GM23338 (cell line): ENCODE measurements around the gene TAGLN. TPM values are rescaled to one million over a fixed set of nuclear protein-coding genes. Genes with fewer than 3 reads are reported as not detected.

Source experiments
- ATAC-seq: fragments of 200-7000 bp; cut with Tn5 transposase; 3 replicates; pipeline ENCODE4 v1.9.1; 2020
- DNase-seq: peaks from one replicate; pipeline ENCODE4 v3.0.0-alpha.2; 2015; ENCODE audit warnings: low spot score
- H2AFZ ChIP-seq: fragments of 200-600 bp; sonication (generic); 2 replicates; pipeline ENCODE4 v1.8.0; 2016; ENCODE audit warnings: antibody characterized with exemption, mild to moderate bottlenecking, moderate library complexity
- H3F3A ChIP-seq: fragments of 200-600 bp; sonication (generic); replicated peaks from 2 replicates; pipeline ENCODE4 v1.8.0; 2017; ENCODE audit warnings: antibody characterized with exemption, mixed run types, low read depth
- H3K27ac ChIP-seq: fragments of 200-600 bp; sonication (generic); 2 replicates; pipeline ENCODE4 v1.6.1; 2016; ENCODE audit warnings: low read depth
- H3K27me3 ChIP-seq: fragments of 200-600 bp; sonication (generic); 2 replicates; pipeline ENCODE4 v1.8.0; 2016; ENCODE audit warnings: mild to moderate bottlenecking, mixed run types, moderate library complexity; ENCODE audit not compliant: insufficient read depth
- H3K36me3 ChIP-seq: fragments of 200-600 bp; sonication (generic); 2 replicates; pipeline ENCODE4 v1.8.0; 2016; ENCODE audit warnings: mild to moderate bottlenecking; ENCODE audit not compliant: insufficient read depth
- H3K4me1 ChIP-seq: fragments of 200-600 bp; sonication (generic); 2 replicates; pipeline ENCODE4 v1.8.0; 2016; ENCODE audit warnings: mild to moderate bottlenecking, moderate library complexity; ENCODE audit not compliant: insufficient read depth
- H3K4me2 ChIP-seq: fragments of 200-600 bp; sonication (generic); 2 replicates; pipeline ENCODE4 v1.7.1; 2017; ENCODE audit warnings: mixed run types
- H3K4me3 ChIP-seq: fragments of 200-600 bp; sonication (generic); 2 replicates; pipeline ENCODE4 v1.6.1; 2016; ENCODE audit warnings: mixed run types
- H3K79me2 ChIP-seq: fragments of 200-600 bp; sonication (generic); replicated peaks from 2 replicates; pipeline ENCODE4 v1.8.0; 2017; ENCODE audit warnings: mild to moderate bottlenecking; ENCODE audit not compliant: insufficient read depth
- H3K9me2 ChIP-seq: fragments of 200-600 bp; sonication (generic); 2 replicates; pipeline ENCODE4 v1.8.0; 2017; ENCODE audit not compliant: insufficient read depth
- H4K20me1 ChIP-seq: fragments of 200-600 bp; sonication (generic); replicated peaks from 2 replicates; pipeline ENCODE4 v1.8.0; 2017; ENCODE audit warnings: mild to moderate bottlenecking; ENCODE audit not compliant: insufficient read depth
- H3K27ac Mint-ChIP-seq: 2 replicates; pipeline ENCODE4 v1.8.0; 2020; ENCODE audit warnings: inconsistent platforms, mild to moderate bottlenecking, moderate library complexity, mixed read lengths
- H3K27me3 Mint-ChIP-seq: 3 replicates; pipeline ENCODE4 v1.8.0; 2022; ENCODE audit warnings: low read depth, mild to moderate bottlenecking, moderate library complexity, mixed read lengths, inconsistent platforms; ENCODE audit not compliant: insufficient read depth, poor library complexity
- H3K36me3 Mint-ChIP-seq: 3 replicates; pipeline ENCODE4 v1.8.0; 2021; ENCODE audit warnings: low read depth, mild to moderate bottlenecking, inconsistent platforms, moderate library complexity, mixed read lengths
- H3K4me1 Mint-ChIP-seq: 3 replicates; pipeline ENCODE4 v1.8.0; 2020; ENCODE audit warnings: mild to moderate bottlenecking, inconsistent platforms, mixed read lengths
- H3K4me3 Mint-ChIP-seq: 3 replicates; pipeline ENCODE4 v1.8.0; 2021; ENCODE audit warnings: moderate library complexity, mild to moderate bottlenecking, inconsistent platforms, mixed read lengths
- H3K9me3 Mint-ChIP-seq: 3 replicates; pipeline ENCODE4 v1.8.0; 2020; ENCODE audit warnings: moderate library complexity, mild to moderate bottlenecking, inconsistent platforms, mixed read lengths
- CREB1 ChIP-seq: fragments of 250-450 bp; sonication (Bioruptor Pico); IDR thresholded peaks from 2 replicates; pipeline ENCODE4 v1.5.0; 2020; ENCODE audit warnings: low read depth, mild to moderate bottlenecking, moderate library complexity
- CTCF ChIP-seq, 2 experiments: fragments of 200-600 bp in 1 of 2; sonication (generic) in 1 of 2; conservative IDR thresholded peaks; 2 replicates each; pipeline versions ENCODE4 v1.5.1 to v1.6.1; 2016 to 2017; ENCODE audit warnings: antibody characterized with exemption in 2 of 2, low read depth in 2 of 2, mild to moderate bottlenecking in 2 of 2, moderate library complexity in 1 of 2
- EZH2 ChIP-seq: fragments of 200-600 bp; sonication (generic); IDR thresholded peaks from one replicate; pipeline ENCODE4 v1.8.0; 2017; ENCODE audit warnings: antibody characterized with exemption, mild to moderate bottlenecking, low read depth; ENCODE audit not compliant: unreplicated experiment
- EZH2phosphoT487 ChIP-seq: fragments of 200-600 bp; sonication (generic); IDR thresholded peaks from one replicate; pipeline ENCODE4 v1.8.1; 2018; ENCODE audit warnings: antibody characterized with exemption; ENCODE audit not compliant: unreplicated experiment
- JUNB ChIP-seq: IDR thresholded peaks from one replicate; pipeline ENCODE4 v1.6.1; 2016; ENCODE audit warnings: antibody characterized with exemption; ENCODE audit not compliant: unreplicated experiment
- NANOG ChIP-seq: IDR thresholded peaks from 2 replicates; pipeline ENCODE4 v1.6.1; 2016; ENCODE audit warnings: antibody characterized with exemption, borderline replicate concordance
- POLR2AphosphoS5 ChIP-seq: IDR thresholded peaks from 2 replicates; pipeline ENCODE4 v1.6.1; 2016; ENCODE audit warnings: antibody characterized with exemption, low read depth
- STAT1 ChIP-seq: IDR thresholded peaks from one replicate; pipeline ENCODE4 v1.6.1; 2016; ENCODE audit warnings: antibody characterized with exemption; ENCODE audit not compliant: unreplicated experiment
- ZNF114 ChIP-seq: fragments of 250-450 bp; sonication (Bioruptor Pico); IDR thresholded peaks from 2 replicates; pipeline ENCODE4 v1.5.0; 2020; ENCODE audit warnings: mild to moderate bottlenecking, moderate library complexity
- ZNF331 ChIP-seq: fragments of 250-450 bp; sonication (Bioruptor Pico); IDR thresholded peaks from 2 replicates; pipeline ENCODE4 v1.5.0; 2020; ENCODE audit warnings: low read depth, mild to moderate bottlenecking, moderate library complexity
- ZNF462 ChIP-seq: fragments of 250-450 bp; sonication (Bioruptor Pico); IDR thresholded peaks from 2 replicates; pipeline ENCODE4 v1.5.0; 2020; ENCODE audit warnings: mild to moderate bottlenecking, moderate library complexity
- polyA plus RNA-seq: library from polyadenylated mRNA; unstranded; fragments of >200 nt; fragmentation: Nextera tagmentation; extraction: Ambion mirVana; gene quantifications from 2 replicates; pipeline ENCODE4 v1.2.1, GENCODE V29; 2016
- total RNA-seq: library from RNA; depleted of rRNA; stranded (reverse); fragments of >200 nt; shearing (Covaris generic); gene quantifications from 2 replicates; pipeline ENCODE4 v1.2.3, GENCODE V29; 2014

TAGLN gene
- total and polyA plus RNA-seq, 2 experiments from 2014 or later = 86.8 to 130 TPM

- Histone ChIP-seq H3K4me1 (no peaks in the 10 kb centered on the region), H4K20me1 (0 out of 2 replicates have a peak, but pooled peaks cover 4% of the 10 kb centered on the region), H3K9me2 (no peaks in the 10 kb centered on the region), H3K4me3 (no peak overlapping the region), H3K79me2 (no peaks in the 10 kb centered on the region), H3K36me3 (0 out of 2 replicates have a peak, but pooled peaks cover 5% of the 10 kb centered on the region), H2AFZ (no peak overlapping the region), H3K27ac (no peak overlapping the region), H3F3A (peaks cover 4% of the 10 kb centered on the region; the same call in 1 of the 2 replicates), H3K27me3 (no peaks in the 10 kb centered on the region), H3K4me2 (no peak overlapping the region)
- Mint-ChIP-seq H3K4me1 (peaks cover 8% of the 10 kb centered on the region), H3K9me3 (no peaks in the 10 kb centered on the region), H3K27me3 (peaks cover 12% of the 10 kb centered on the region), H3K36me3 (peaks cover 28% of the 10 kb centered on the region), H3K4me3 (no peak overlapping the region), H3K27ac (peak overlapping the region; percentile 9; the same call in 1 of the 2 replicates)
- DNase-seq (no peak), ATAC-seq (peak; percentile 72)
- TF ChIP-seq CTCF (conservative IDR thresholded peaks at IDR 0.05; ENCODE audit: low read depth in 2 of 2) (peak in 1 of 2 experiments; percentile 17; a peak in 1 of 4 replicates), ZNF114 (CRISPR knock-in tag) (no peak)
Measured at GRCh38 chr11:117221775-117222517, 22.8 kb downstream of the TAGLN start.

GRCh38 chr11:117222991-117223740 lies 24.0 kb downstream of the TAGLN start:
- TF ChIP-seq EZH2phosphoT487 (no peak), CREB1 (CRISPR knock-in tag) (no peak), ZNF114 (CRISPR knock-in tag) (no peak), ZNF462 (CRISPR knock-in tag) (no peak), JUNB (no peak), ZNF331 (CRISPR knock-in tag) (no peak), POLR2AphosphoS5 (no peak), EZH2 (no peak), STAT1 (no peak), NANOG (no peak)
- H4K20me1 ChIP-seq = 0 out of 2 replicates have a peak, but pooled peaks cover 4% of the 10 kb centered on the region
- H3K9me3 Mint-ChIP-seq = no peaks in the 10 kb centered on the region
- DNase-seq (no peak), ATAC-seq (no peak)
- H3K4me3 Mint-ChIP-seq = no peak overlapping the region
- no peaks in the 10 kb centered on the region for H3K9me2 ChIP-seq
- H3K36me3 ChIP-seq = no peaks in the 10 kb centered on the region
- H3K4me1 Mint-ChIP-seq = peaks cover 8% of the 10 kb centered on the region
- no peak overlapping the region for H2AFZ ChIP-seq
- H3K27ac ChIP-seq = no peak overlapping the region
- H3K4me2 ChIP-seq = no peak overlapping the region
- no peak overlapping the region; the same call in 1 of the 2 replicates for H3K27ac Mint-ChIP-seq
- no peaks in the 10 kb centered on the region for H3K27me3 ChIP-seq
- H3K4me3 ChIP-seq = no peak overlapping the region
- no peaks in the 10 kb centered on the region for H3K79me2 ChIP-seq
- no peaks in the 10 kb centered on the region for H3K4me1 ChIP-seq
- H3K27me3 Mint-ChIP-seq = peaks cover 13% of the 10 kb centered on the region
- H3F3A ChIP-seq = peaks cover 7% of the 10 kb centered on the region; the same call in 1 of the 2 replicates
- peaks cover 32% of the 10 kb centered on the region for H3K36me3 Mint-ChIP-seq
